Neural cell (in vitro differentiated cells): ENCODE measurements around the gene INHBC.

Experiments used
- EP300 ChIP-seq: fragments of 450-650 bp; conservative IDR thresholded peaks from 2 replicates; pipeline ENCODE4 v1.6.1; 2014; ENCODE audit warnings: antibody characterized with exemption, mild to moderate bottlenecking, moderate library complexity; ENCODE audit not compliant: poor library complexity, severe bottlenecking
- EZH2 ChIP-seq: fragments of 200-600, 300-800 bp; shearing (Covaris generic), sonication (generic); IDR thresholded peaks from 2 replicates; pipeline ENCODE4 v1.6.1; 2014; ENCODE audit warnings: antibody characterized with exemption, low read length, borderline replicate concordance, mild to moderate bottlenecking; ENCODE audit not compliant: insufficient read depth, poor library complexity, severe bottlenecking
- POLR2AphosphoS5 ChIP-seq: IDR thresholded peaks from 2 replicates; pipeline ENCODE4 v1.6.1; 2012
- RAD21 ChIP-seq: fragments of 450-650 bp; conservative IDR thresholded peaks from 2 replicates; pipeline ENCODE4 v1.6.1; 2014; ENCODE audit warnings: antibody characterized with exemption, mild to moderate bottlenecking, moderate library complexity
- TAF1 ChIP-seq: IDR thresholded peaks from 2 replicates; pipeline ENCODE4 v1.6.1; 2012; ENCODE audit warnings: low read depth
- TF ChIP-seq, protein P1 (sequence below): IDR thresholded peaks from 2 replicates; pipeline ENCODE4 v1.6.1; 2012; ENCODE audit warnings: borderline replicate concordance
- TF ChIP-seq, protein P2 (sequence below): fragments of 450-650 bp; IDR thresholded peaks from 2 replicates; pipeline ENCODE4 v1.5.1; 2014; ENCODE audit warnings: antibody characterized with exemption, mild to moderate bottlenecking, moderate library complexity; ENCODE audit not compliant: poor library complexity, severe bottlenecking

DNA sequence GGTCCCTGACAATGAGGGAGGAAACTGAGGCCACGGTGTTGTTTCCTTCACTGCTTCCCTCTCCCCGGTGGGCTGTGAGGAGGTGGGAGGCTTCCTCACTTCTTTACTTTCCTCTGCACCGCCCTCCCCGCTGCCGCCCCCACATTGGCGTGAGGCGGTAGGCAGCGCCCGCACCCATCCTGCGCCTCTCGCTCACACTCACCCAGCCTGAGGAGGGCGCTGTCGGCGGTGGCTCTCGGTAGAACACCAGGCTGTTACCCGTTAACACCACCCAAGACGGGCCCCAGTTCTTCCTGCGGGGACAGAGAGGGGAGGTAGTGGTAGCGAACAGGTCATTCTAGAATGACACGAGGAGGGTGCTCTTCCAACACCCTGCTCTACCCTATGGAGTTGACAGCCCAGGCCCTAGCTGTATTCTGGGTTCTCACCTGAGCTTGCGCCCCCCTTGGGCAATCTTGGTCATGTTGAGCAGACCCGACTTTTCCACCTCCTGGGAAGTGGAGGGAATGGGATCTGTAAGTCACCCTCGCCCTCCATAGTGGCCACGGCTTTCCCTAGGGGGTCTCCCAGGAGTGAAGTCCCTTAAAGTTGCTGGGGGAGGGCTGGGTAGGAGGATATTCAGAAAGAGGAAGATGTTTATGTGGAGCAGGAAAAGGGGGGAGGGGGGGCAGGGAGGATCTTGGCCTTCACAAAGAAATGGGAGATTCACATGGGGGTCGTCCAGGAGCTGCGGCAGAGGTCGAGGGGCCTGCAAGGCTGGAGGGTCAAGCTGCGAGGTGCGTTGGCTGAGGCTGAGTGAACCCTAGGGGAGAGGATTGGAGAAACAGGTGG is 41.8 kb downstream of the INHBC start:
- TF ChIP-seq, protein P1, sequence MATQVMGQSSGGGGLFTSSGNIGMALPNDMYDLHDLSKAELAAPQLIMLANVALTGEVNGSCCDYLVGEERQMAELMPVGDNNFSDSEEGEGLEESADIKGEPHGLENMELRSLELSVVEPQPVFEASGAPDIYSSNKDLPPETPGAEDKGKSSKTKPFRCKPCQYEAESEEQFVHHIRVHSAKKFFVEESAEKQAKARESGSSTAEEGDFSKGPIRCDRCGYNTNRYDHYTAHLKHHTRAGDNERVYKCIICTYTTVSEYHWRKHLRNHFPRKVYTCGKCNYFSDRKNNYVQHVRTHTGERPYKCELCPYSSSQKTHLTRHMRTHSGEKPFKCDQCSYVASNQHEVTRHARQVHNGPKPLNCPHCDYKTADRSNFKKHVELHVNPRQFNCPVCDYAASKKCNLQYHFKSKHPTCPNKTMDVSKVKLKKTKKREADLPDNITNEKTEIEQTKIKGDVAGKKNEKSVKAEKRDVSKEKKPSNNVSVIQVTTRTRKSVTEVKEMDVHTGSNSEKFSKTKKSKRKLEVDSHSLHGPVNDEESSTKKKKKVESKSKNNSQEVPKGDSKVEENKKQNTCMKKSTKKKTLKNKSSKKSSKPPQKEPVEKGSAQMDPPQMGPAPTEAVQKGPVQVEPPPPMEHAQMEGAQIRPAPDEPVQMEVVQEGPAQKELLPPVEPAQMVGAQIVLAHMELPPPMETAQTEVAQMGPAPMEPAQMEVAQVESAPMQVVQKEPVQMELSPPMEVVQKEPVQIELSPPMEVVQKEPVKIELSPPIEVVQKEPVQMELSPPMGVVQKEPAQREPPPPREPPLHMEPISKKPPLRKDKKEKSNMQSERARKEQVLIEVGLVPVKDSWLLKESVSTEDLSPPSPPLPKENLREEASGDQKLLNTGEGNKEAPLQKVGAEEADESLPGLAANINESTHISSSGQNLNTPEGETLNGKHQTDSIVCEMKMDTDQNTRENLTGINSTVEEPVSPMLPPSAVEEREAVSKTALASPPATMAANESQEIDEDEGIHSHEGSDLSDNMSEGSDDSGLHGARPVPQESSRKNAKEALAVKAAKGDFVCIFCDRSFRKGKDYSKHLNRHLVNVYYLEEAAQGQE, result no peak
- TF ChIP-seq, protein P2, sequence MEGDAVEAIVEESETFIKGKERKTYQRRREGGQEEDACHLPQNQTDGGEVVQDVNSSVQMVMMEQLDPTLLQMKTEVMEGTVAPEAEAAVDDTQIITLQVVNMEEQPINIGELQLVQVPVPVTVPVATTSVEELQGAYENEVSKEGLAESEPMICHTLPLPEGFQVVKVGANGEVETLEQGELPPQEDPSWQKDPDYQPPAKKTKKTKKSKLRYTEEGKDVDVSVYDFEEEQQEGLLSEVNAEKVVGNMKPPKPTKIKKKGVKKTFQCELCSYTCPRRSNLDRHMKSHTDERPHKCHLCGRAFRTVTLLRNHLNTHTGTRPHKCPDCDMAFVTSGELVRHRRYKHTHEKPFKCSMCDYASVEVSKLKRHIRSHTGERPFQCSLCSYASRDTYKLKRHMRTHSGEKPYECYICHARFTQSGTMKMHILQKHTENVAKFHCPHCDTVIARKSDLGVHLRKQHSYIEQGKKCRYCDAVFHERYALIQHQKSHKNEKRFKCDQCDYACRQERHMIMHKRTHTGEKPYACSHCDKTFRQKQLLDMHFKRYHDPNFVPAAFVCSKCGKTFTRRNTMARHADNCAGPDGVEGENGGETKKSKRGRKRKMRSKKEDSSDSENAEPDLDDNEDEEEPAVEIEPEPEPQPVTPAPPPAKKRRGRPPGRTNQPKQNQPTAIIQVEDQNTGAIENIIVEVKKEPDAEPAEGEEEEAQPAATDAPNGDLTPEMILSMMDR, result no peak
- no peak for TF ChIP-seq RAD21
- no peak for TF ChIP-seq EZH2
- no peak for TF ChIP-seq EP300
- no peak for TF ChIP-seq POLR2AphosphoS5
- no peak for TF ChIP-seq TAF1
